GM12864 (cell line): ENCODE data around the gene ST3GAL3.

Source experiments
- DNase-seq: peaks from one replicate; pipeline ENCODE4 v3.0.0-alpha.2; 2011; ENCODE audit warnings: low read depth
- H3K4me3 ChIP-seq: 2 replicates; pipeline ENCODE4 v1.5.1; 2011; ENCODE audit warnings: mild to moderate bottlenecking, low read depth, low read length, control low read depth
- TF ChIP-seq, protein P1 (sequence below): IDR thresholded peaks from 2 replicates; pipeline ENCODE4 v1.5.1; 2011; ENCODE audit warnings: low read depth, mild to moderate bottlenecking, moderate library complexity, low read length, control low read depth, inconsistent platforms; ENCODE audit errors: missing control alignments

Gene ST3GAL3

DNA sequence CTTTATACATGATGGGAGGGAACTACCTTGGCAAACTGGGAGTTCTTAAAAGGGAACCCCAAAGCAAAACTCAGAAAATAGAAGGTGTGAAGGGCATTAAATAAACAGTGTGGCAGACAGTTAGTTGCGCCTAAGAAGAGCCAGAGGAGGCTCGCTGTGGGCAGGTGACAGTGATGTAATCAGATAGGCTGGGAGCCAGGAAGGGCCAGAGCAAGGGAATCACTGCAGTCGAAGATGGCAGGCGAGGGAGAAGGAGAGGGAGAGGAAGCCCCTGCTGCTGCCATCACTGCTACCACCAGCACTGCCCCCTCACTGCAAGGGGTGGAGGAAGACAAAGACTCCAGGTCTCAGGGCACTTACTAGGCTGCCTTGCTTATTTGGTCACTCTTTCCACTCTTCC is 97.2 kb downstream of the ST3GAL3 start:
- DNase-seq, result no peak
- TF ChIP-seq, protein P1, sequence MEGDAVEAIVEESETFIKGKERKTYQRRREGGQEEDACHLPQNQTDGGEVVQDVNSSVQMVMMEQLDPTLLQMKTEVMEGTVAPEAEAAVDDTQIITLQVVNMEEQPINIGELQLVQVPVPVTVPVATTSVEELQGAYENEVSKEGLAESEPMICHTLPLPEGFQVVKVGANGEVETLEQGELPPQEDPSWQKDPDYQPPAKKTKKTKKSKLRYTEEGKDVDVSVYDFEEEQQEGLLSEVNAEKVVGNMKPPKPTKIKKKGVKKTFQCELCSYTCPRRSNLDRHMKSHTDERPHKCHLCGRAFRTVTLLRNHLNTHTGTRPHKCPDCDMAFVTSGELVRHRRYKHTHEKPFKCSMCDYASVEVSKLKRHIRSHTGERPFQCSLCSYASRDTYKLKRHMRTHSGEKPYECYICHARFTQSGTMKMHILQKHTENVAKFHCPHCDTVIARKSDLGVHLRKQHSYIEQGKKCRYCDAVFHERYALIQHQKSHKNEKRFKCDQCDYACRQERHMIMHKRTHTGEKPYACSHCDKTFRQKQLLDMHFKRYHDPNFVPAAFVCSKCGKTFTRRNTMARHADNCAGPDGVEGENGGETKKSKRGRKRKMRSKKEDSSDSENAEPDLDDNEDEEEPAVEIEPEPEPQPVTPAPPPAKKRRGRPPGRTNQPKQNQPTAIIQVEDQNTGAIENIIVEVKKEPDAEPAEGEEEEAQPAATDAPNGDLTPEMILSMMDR, result no peak
- H3K4me3 ChIP-seq, result no peak overlapping the region

DNA sequence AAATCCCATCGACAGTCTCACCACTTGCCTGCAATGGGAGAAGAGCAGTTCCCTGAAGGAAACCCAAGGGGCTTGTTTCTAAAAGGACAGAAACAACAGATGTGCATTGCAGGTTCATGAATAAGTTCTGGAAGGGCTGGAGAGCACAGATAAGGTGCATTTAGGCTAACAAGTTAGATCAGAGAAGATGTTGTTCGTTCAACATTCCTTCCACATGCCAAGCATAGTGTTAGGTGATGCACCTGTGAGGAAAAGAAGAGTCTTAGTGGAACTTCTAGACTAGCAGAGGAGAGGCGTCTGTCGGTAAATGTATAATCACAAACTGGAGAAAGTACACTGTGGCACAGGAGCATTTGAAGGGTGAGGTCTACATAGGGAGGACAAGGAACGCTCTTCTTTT is 98.0 kb downstream of the ST3GAL3 start:
- no peak overlapping the region for H3K4me3 ChIP-seq
- TF ChIP-seq, protein P1, result no peak
- DNase-seq, result no peak

DNA sequence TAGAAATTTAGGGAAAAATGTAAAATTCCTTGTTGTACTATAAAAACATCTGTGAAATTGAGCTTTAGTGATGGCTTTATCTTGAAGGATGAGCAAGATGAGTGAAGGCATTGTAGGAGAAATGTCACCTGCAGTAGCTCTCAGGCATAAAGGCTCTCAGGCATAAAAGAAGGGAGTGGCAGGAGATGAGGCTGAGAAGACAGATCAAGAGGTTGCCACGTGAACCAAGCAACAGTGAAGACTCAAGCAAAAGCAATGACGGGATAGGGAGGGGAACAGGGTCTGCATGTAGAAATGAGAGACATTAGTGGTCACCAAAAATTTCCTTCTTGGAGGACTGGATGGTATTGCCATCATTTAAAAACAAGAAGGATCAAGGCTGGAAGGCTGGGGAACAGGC is 98.8 kb downstream of the ST3GAL3 start:
- no peak for DNase-seq
- TF ChIP-seq, protein P1, result no peak
- no peak overlapping the region for H3K4me3 ChIP-seq

DNA sequence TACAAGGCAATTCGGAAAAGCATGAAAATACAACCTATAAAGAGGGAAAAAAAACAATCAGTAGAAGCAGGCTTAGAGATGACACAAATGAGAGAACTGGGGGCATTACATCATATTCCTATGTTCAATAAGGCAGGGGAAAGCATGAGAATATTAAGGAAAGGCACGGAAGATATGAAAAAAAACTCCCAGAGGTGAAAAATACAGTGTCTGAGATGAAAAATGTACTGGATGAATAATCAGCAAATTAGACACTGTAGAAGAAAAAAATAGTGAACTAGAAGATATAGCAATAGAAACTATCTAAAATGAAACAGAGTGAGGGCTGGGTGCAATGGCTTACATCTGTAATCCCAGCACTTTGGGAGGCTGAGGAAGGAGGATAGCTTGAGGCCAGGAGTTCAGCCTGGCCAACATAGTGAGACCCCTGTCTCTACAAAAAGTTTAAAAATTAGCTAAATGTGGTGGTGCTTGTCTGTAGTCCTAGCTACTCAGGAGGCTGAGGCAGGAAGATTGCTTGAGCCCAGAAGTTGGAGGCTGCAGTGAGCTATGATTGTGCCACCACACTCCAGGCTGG is 101.8 kb downstream of the ST3GAL3 start:
- DNase-seq, result no peak
- H3K4me3 ChIP-seq, result no peak overlapping the region
- TF ChIP-seq, protein P1, result no peak

DNA sequence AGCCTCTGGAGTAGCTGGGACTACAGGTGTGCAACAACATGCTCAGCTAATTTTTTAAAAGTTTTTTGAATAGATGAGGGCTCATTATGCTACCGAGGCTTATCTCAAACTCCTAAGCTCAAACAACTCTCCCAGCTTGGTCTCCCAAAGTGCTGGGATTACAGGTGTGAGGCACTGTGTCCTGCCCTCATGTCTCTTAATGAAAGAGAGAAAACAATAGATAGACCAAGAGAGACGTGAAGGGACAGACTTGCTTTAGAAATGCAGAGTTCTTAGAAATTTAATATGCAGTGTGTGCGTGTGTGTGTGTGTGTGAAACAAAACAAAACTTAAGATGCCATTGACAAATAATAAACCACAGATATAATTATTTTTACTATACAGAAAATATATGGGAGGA is 105.2 kb downstream of the ST3GAL3 start:
- DNase-seq, result no peak
- TF ChIP-seq, protein P1, result no peak
- H3K4me3 ChIP-seq, result no peak overlapping the region

DNA sequence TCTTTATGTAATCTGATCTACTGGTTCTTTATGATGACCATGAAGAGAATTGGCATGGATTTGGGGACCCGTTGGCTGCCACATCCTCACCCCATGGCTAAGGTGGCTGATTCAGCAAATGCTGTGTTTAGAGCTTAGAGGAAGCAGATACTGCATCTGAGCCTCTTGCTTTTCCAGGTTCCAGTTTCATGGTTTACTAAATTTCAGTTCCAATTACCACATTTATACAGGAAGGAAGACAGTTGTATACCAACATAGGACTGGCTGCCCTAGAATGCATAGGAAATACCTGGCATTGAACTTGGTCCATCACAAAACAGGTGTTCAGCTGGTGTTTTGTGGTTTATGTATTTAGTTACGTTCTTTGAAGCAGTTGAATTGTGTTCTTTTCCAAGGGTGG is 107.1 kb downstream of the ST3GAL3 start:
- TF ChIP-seq, protein P1, result no peak
- DNase-seq, result no peak
- no peak overlapping the region for H3K4me3 ChIP-seq

DNA sequence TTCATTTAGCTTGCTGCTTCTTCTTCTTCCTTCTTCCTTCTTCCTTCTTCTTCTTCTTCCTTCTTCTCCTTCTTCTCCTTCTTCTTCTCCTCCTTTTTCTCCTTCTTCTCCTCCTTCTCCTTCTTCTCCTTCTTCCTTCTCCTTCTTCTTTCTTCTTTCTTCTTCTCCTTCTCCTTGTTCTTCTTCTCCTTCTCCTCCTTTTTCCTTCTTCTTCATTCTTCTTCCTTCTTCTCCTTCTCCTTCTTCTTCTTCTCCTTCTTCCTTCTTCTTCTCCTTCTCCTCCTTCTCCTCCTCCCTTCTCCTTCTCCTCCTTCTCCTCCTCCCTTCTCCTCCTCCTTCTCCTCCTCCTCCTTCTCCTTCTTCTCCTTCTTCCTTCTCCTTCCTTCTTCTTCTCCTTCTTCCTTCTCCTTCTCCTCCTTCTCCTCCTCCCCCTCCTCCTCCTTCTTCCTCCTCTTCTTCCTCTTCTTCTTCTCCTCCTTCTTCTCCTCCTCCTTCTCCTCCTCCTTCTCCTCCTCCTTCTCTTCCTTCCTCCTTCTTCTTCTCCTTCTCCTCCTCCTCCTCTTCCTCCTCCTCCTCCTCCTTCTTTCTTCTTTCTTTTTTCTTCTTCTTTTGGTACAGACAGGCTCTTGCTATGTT is 110.1 kb downstream of the ST3GAL3 start:
- TF ChIP-seq, protein P1, result no peak
- no peak for DNase-seq
- H3K4me3 ChIP-seq, result no peak overlapping the region
